RWPE1 (cell line): Measurements from ENCODE around the gene TKTL1.

Experiments used
- CTCF ChIA-PET: fragments of 350-600 bp; sonication (Branson Sonifier 250); formaldehyde crosslinking; extraction: SDS; loops from one replicate; lab custom pipeline; 2021; lab: Yijun Ruan, JAX
- POLR2A ChIA-PET: fragments of 400-600 bp; formaldehyde crosslinking; extraction: SDS; loops from one replicate; lab custom pipeline; 2020; ENCODE audit warnings: antibody characterized with exemption; ENCODE audit not compliant: low non-redundant PET; lab: Yijun Ruan, JAX
- DNase-seq: peaks from one replicate; pipeline ENCODE4 v3.0.0; 2012; ENCODE audit warnings: low spot score
- H3K27ac ChIP-seq: fragments of 450-650 bp; 2 replicates; pipeline ENCODE4 v1.5.1; 2017
- TF ChIP-seq, protein P1 (sequence below): fragments of 450-650 bp; conservative IDR thresholded peaks from 2 replicates; pipeline ENCODE4 v1.5.1; 2017; ENCODE audit warnings: low read depth, mild to moderate bottlenecking

The TKTL1 gene

DNA sequence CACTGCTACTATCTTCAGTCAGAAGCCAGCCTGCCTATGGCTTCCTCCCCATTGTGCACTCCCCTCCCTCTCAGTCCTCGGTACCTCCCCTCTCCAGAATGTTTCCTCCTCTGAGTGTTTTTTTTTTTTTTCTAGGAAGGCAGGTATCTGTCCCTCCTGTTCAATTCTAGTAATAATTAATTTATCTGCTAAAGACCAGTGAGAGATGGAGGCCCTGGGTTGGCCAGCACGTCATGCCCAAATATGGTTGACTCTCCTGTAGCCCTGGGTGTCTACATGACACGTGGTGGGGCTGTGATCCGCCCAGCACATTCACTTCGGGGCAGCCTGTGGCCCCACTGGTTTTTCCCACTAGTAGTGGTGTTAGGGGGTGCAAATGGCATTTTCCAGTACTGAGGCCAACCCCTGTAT is 77.0 kb downstream of the TKTL1 start:
- ChIA-PET CTCF (interaction anchor here (0.6 to 2.1 kb wide), 5 partner anchors 10 to 169 kb away, joined by 3 to 13 read pairs (median 11); no protein-coding TSS in a partner anchor), POLR2A (no interaction called here)
- H3K27ac ChIP-seq = peak overlapping the region; percentile 97
- TF ChIP-seq, protein P1, sequence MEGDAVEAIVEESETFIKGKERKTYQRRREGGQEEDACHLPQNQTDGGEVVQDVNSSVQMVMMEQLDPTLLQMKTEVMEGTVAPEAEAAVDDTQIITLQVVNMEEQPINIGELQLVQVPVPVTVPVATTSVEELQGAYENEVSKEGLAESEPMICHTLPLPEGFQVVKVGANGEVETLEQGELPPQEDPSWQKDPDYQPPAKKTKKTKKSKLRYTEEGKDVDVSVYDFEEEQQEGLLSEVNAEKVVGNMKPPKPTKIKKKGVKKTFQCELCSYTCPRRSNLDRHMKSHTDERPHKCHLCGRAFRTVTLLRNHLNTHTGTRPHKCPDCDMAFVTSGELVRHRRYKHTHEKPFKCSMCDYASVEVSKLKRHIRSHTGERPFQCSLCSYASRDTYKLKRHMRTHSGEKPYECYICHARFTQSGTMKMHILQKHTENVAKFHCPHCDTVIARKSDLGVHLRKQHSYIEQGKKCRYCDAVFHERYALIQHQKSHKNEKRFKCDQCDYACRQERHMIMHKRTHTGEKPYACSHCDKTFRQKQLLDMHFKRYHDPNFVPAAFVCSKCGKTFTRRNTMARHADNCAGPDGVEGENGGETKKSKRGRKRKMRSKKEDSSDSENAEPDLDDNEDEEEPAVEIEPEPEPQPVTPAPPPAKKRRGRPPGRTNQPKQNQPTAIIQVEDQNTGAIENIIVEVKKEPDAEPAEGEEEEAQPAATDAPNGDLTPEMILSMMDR = no peak
- no peak for DNase-seq

DNA sequence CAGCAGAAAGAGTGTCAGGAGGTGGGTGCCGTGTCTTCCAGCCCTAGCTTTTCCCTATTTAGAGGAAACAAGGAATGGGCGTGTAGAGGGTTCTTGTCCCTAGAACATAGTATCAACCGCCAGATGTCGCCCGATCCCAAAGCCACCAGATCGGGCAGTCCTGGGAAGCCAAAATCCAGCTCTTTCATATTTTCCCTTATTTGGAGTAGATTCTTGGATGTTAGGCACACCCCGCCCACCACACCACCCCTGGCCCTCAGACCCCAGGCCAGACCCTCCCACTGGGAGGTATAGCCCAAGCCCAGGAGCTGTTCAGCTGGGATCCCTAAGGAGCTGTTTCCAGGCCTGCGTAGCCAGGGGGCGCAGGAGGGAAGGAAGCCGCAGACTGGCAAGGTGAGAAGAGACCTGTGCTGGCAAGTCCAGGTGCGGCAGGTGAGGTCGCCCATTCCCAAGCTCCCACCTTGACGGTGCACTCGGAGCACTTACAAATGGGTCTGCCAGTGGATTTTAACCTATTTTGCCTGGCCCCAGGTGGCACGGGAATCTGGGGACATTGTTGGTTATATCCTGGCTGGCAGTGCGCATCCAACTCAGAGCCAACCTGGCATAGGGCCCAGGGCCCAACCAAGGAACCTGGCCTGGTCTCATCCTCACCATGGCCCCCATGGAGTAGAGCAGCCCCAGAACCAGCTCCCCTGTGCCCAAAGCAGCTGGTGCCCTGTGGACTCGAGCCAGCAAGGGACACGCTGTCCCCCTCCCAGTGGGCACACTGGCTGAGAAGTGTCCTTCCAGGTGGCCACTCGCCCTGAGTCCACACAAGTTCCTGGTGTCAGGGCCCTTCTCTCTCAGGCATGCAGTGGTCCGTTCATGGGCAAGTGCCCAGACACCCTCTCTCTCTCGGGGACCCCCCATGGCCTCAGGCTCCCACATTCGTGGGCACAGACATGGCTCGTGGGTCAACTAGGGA is 78.0 kb downstream of the TKTL1 start:
- TF ChIP-seq, protein P1 = peak; percentile 81
- CTCF ChIA-PET = interaction anchor here (0.6 to 2.1 kb wide), 11 partner anchors 9 to 445 kb away, joined by 3 to 13 read pairs (median 4); no protein-coding TSS in a partner anchor
- peak overlapping the region; percentile 97 for H3K27ac ChIP-seq
- POLR2A ChIA-PET = interaction anchor here (1.1 kb wide), 1 partner anchor 86 kb away, joined by 3 read pairs; no protein-coding TSS in a partner anchor
- peak; percentile 52 for DNase-seq

DNA sequence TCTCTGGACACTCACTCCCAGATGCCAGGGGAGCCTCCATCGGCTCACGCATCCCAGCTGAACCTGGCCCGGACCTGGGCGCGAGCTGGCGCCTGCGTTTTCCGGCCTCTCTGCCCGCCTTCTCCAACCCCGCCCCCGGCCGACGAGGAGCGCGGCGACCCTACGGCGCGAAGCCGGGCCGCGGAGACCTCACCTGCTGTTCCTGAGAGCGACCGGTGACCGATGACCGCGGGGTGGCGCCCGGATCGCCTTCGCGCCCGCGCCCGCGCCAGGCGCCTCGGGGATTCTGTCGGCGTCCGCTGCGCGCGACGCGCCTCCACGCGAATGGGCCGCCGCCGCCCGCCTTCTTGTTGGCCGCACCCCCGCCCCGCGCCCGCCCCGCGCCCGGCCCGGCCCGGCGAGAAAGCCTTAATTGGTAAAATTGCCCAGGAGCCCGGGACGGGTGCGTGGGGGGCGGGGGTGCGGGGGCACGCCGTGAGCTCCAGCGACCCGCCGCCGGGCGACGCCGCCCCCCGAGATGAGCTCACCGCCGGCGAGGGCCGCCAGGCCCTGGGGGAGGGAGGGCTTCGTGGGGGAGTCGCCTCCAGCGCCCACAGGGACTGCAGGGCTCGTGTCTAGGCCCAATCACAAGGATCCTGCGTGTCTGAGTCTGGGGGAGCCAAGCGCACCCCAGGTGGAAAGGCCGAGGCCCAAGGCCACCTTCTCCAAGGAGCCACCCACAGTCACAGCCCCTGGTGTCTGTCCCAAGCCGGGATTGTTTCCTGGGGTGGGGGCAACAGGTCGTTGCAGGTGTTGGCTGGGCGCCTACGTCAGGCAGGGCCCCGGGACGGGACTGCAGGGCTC is 78.9 kb downstream of the TKTL1 start, which contains the start of gene FLNA:
Gene FLNA, minus strand, starts transcription at position 322 of the 843 bp plus-strand sequence. CDS start 3,389 bp downstream, outside the sequence.
- ChIA-PET POLR2A (interaction anchor here (1.1 kb wide), 1 partner anchor 85 kb away, joined by 3 read pairs; no protein-coding TSS in a partner anchor), CTCF (interaction anchor here (0.7 to 2.1 kb wide), 5 partner anchors 8 to 444 kb away, joined by 4 to 13 read pairs (median 11); no protein-coding TSS in a partner anchor)
- no peak for DNase-seq
- TF ChIP-seq, protein P1 = no peak
- peak within 1 kb of the TSS; percentile 97 for H3K27ac ChIP-seq

DNA sequence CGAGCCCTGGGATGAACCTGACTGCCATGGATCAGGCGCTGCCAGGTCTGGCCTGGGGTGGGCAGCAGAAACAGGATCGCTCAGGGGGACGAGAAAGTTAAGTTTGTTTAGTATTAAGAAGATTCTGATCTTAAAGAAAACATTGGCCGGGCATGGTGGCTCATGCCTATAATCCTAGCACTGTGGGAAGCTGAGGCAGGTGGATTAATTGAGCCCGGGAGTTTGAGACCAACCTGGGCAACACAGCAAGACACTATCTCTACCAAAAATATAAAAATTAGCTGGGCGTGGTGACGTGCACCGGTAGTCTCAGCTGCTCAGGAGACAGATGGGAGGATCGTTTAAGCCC is 79.5 kb downstream of the TKTL1 start:
- POLR2A ChIA-PET = no interaction called here

DNA sequence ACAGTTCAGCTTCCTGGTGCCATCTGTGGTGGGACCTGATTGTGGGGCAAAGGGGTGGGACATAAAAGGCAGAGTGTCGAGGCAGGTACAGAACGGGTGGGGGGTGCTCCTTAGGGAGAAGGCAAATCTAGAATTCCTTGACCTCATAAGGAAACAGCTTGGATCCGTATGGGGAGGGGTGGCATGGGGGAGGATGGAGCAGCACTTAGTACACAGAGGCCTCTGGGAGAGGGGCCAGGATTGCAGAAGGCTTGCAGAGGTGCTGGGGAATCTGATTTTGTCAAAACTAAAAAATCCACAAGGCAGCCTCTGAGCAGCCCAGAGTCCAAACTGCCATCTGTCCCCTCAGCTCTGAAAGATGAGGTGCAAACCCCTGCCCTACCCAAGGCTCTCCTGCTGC is 81.2 kb downstream of the TKTL1 start:
- peak overlapping the region; percentile 96 for H3K27ac ChIP-seq
- ChIA-PET CTCF (interaction anchor here (0.5 kb wide), 1 partner anchor 147 kb away, joined by 3 read pairs; no protein-coding TSS in a partner anchor), POLR2A (no interaction called here)
- TF ChIP-seq, protein P1 = no peak
- DNase-seq = no peak

More for the DNA sequence above, 79.5 kb downstream of the TKTL1 start:
- TF ChIP-seq, protein P1 = no peak
- DNase-seq = no peak
- peak overlapping the region; percentile 97 for H3K27ac ChIP-seq
- CTCF ChIA-PET = no interaction called here
